RWPE1 (cell line): ENCODE measurements around the gene PSMC3IP.

ENCODE experiments used
- CTCF ChIA-PET: fragments of 350-600 bp; sonication (Branson Sonifier 250); formaldehyde crosslinking; extraction: SDS; loops from one replicate; lab custom pipeline; 2021; lab: Yijun Ruan, JAX
- POLR2A ChIA-PET: fragments of 400-600 bp; formaldehyde crosslinking; extraction: SDS; loops from one replicate; lab custom pipeline; 2020; ENCODE audit warnings: antibody characterized with exemption; ENCODE audit not compliant: low non-redundant PET; lab: Yijun Ruan, JAX
- DNase-seq: peaks from one replicate; pipeline ENCODE4 v3.0.0; 2012; ENCODE audit warnings: low spot score
- H3K27ac ChIP-seq: fragments of 450-650 bp; 2 replicates; pipeline ENCODE4 v1.5.1; 2017
- CTCF ChIP-seq: fragments of 450-650 bp; conservative IDR thresholded peaks from 2 replicates; pipeline ENCODE4 v1.5.1; 2017; ENCODE audit warnings: low read depth, mild to moderate bottlenecking

Gene PSMC3IP

GRCh38 chr17:42566883-42567573, 10.5 kb downstream of the PSMC3IP start, which contains the start of gene MLX:
TSS of gene MLX (plus strand) at chr17:42567100. CDS start at chr17:42567125, 25 bp downstream.
- no peak for TF ChIP-seq CTCF

GRCh38 chr17:42566215-42566882, 11.2 kb downstream of the PSMC3IP start:
- ChIA-PET CTCF (interaction anchor here (0.6 to 1.4 kb wide), 2 partner anchors 17 to 1102 kb away, joined by 3 read pairs; no protein-coding TSS in a partner anchor), POLR2A (no interaction called here)
- TF ChIP-seq CTCF, result no peak
- H3K27ac ChIP-seq, result peak overlapping the region; percentile 89
- DNase-seq, result no peak

More at GRCh38 chr17:42566883-42567573, 10.5 kb downstream of the PSMC3IP start, which contains the start of gene MLX:
- POLR2A ChIA-PET, result no interaction called here
- peak within 1 kb of the TSS; percentile 89 for H3K27ac ChIP-seq
- CTCF ChIA-PET, result interaction anchor here (0.6 to 1.4 kb wide), 4 partner anchors 16 to 197 kb away, joined by 3 to 5 read pairs (median 3); no protein-coding TSS in a partner anchor
- DNase-seq, result peak; percentile 100

- TF ChIP-seq CTCF, result no peak
- ChIA-PET POLR2A (no interaction called here), CTCF (interaction anchor here (0.6 to 1.4 kb wide), 2 partner anchors 18 to 1103 kb away, joined by 3 read pairs; no protein-coding TSS in a partner anchor)
- H3K27ac ChIP-seq, result peak overlapping the region; percentile 89
- no peak for DNase-seq
Measured at GRCh38 chr17:42565523-42566214, 11.9 kb downstream of the PSMC3IP start.

- TF ChIP-seq CTCF, result no peak
- POLR2A ChIA-PET, result interaction anchor here (0.5 kb wide), 1 partner anchor 11 kb away, joined by 4 read pairs; no protein-coding TSS in a partner anchor
- DNase-seq, result no peak
- CTCF ChIA-PET, result no interaction called here
- peak overlapping the region; percentile 89 for H3K27ac ChIP-seq
Measured at GRCh38 chr17:42564815-42565522, 12.6 kb downstream of the PSMC3IP start.

- ChIA-PET CTCF (no interaction called here), POLR2A (interaction anchor here (0.7 kb wide), 1 partner anchor 113 kb away, joined by 4 read pairs; no protein-coding TSS in a partner anchor)
- no peak for DNase-seq
- peak overlapping the region; percentile 89 for H3K27ac ChIP-seq
- TF ChIP-seq CTCF, result no peak
Measured at GRCh38 chr17:42563950-42564349, 13.6 kb downstream of the PSMC3IP start.
